BLaER1 treated with 17β-estradiol and CSF1 and Interleukin-3, amounts not matched to agents 10 nM and 100 nM (cell line): Measurements from ENCODE around the gene ATP5MG.
"Not testable (repeated sequence)": the region's sequence is repeated elsewhere in the genome, so short reads cannot be mapped to it uniquely, and the experiment has no call there.

Experiments used
- H3K27ac ChIP-seq, 11 experiments: shearing (Covaris generic); formaldehyde crosslinking; 2 replicates each; pipeline ENCODE4 v1.8.1; 2022
- H3K27me3 ChIP-seq, 11 experiments: shearing (Covaris generic); formaldehyde crosslinking; 2 replicates each; pipeline ENCODE4 v1.8.1; 2022
- H3K36me3 ChIP-seq, 11 experiments: shearing (Covaris generic); formaldehyde crosslinking; 2 replicates each; pipeline ENCODE4 v1.8.1; 2022
- H3K4me1 ChIP-seq, 10 experiments: shearing (Covaris generic); formaldehyde crosslinking; 2 replicates each; pipeline ENCODE4 v1.8.1; 2022
- H3K4me2 ChIP-seq, 11 experiments: shearing (Covaris generic); formaldehyde crosslinking; 2 replicates each; pipeline ENCODE4 v1.8.1; 2022
- H3K4me3 ChIP-seq, 10 experiments: shearing (Covaris generic); formaldehyde crosslinking; 2 replicates each; pipeline ENCODE4 v1.8.1; 2022
- H3K9ac ChIP-seq, 11 experiments: shearing (Covaris generic); formaldehyde crosslinking; 2 replicates each; pipeline ENCODE4 v1.8.1; 2022
- H3K9me3 ChIP-seq, 11 experiments: shearing (Covaris generic); formaldehyde crosslinking; replicated peaks in 1 of 11; 2 replicates each; pipeline ENCODE4 v1.8.1; 2022
- H4K20me1 ChIP-seq, 11 experiments: shearing (Covaris generic); formaldehyde crosslinking; 2 replicates each; pipeline ENCODE4 v1.8.1; 2022
- Cebpa-rat ChIP-seq, 11 experiments: shearing (Covaris generic); IDR thresholded peaks; 2 replicates each; pipeline ENCODE4 v1.8.1; 2022

ATP5MG gene

GRCh38 chr11:118415062-118415738 lies 13.8 kb downstream of the ATP5MG start:
- peak overlapping the region in 8 of 11 experiments; percentile 1 to 46 (median 10); a peak in 5 of 22 replicates for H3K4me2 ChIP-seq
- TF ChIP-seq Cebpa-rat (IDR thresholded peaks at IDR 0.05): no peak
- no peak overlapping the region for H3K4me3 ChIP-seq
- H3K4me1 ChIP-seq: peaks cover 13 to 25% (median 18%) of the 10 kb centered on the region in 10 experiments; a peak in 19 of 20 replicates
- H3K27me3 ChIP-seq: no peaks in the 10 kb centered on the region
- H3K9ac ChIP-seq: peak overlapping the region in 2 of 11 experiments; percentile 1 to 5; a peak in 1 of 22 replicates
- H3K9me3 ChIP-seq: no peaks in the 10 kb centered on the region
- H3K27ac ChIP-seq: peak overlapping the region in 3 of 11 experiments; percentile 33 to 47 (median 40); a peak in 7 of 22 replicates
- peaks cover 0 to 53% (median 12%) of the 10 kb centered on the region in 11 experiments; a peak in 16 of 22 replicates for H4K20me1 ChIP-seq
- H3K36me3 ChIP-seq: peaks cover 13 to 45% (median 28%) of the 10 kb centered on the region in 11 experiments

GRCh38 chr11:118415739-118416068 lies 14.3 kb downstream of the ATP5MG start:
- Histone ChIP-seq H3K36me3 (peaks cover 13 to 40% (median 24%) of the 10 kb centered on the region in 11 experiments), H3K9me3 (no peaks in the 10 kb centered on the region), H3K27ac (peak overlapping the region in 3 of 11 experiments; percentile 33 to 47 (median 40); a peak in 4 of 22 replicates), H4K20me1 (peaks cover 0 to 48% (median 7%) of the 10 kb centered on the region in 11 experiments; a peak in 12 of 22 replicates), H3K9ac (peak overlapping the region in 2 of 11 experiments; percentile 1 to 5; a peak in 1 of 22 replicates), H3K4me3 (no peak overlapping the region), H3K4me1 (peaks cover 11 to 25% (median 16%) of the 10 kb centered on the region in 10 experiments; a peak in 18 of 20 replicates), H3K27me3 (no peaks in the 10 kb centered on the region), H3K4me2 (peak overlapping the region in 5 of 11 experiments; percentile 1 to 46 (median 7); a peak in 1 of 22 replicates)
- no peak for TF ChIP-seq Cebpa-rat (IDR thresholded peaks at IDR 0.05)

GRCh38 chr11:118416900-118417299 lies 15.5 kb downstream of the ATP5MG start:
- not testable (repeated sequence) for H3K27ac ChIP-seq, H3K4me3 ChIP-seq, H3K9me3 ChIP-seq, H3K4me2 ChIP-seq, H3K27me3 ChIP-seq, H3K9ac ChIP-seq
- Histone ChIP-seq H4K20me1 (peaks cover 0 to 36% (median 3%) of the 10 kb centered on the region in 11 experiments; a peak in 8 of 22 replicates), H3K4me1 (peaks cover 11 to 25% (median 16%) of the 10 kb centered on the region in 10 experiments; a peak in 17 of 20 replicates), H3K36me3 (peaks cover 9 to 28% (median 21%) of the 10 kb centered on the region in 11 experiments)

- Histone ChIP-seq H4K20me1 (peaks cover 0 to 30% (median 0%) of the 10 kb centered on the region in 11 experiments; a peak in 7 of 22 replicates), H3K27ac (no peak overlapping the region), H3K4me1 (peaks cover 11 to 25% (median 16%) of the 10 kb centered on the region in 10 experiments; a peak in 17 of 20 replicates), H3K9me3 (no peaks in the 10 kb centered on the region), H3K4me3 (no peak overlapping the region), H3K36me3 (peaks cover 9 to 26% (median 19%) of the 10 kb centered on the region in 11 experiments), H3K4me2 (no peak overlapping the region), H3K9ac (0 out of 22 replicates have a peak overlapping the region, but pooled peaks of 1 of the 11 experiments have one; percentile 10), H3K27me3 (no peaks in the 10 kb centered on the region)
- no peak for TF ChIP-seq Cebpa-rat (IDR thresholded peaks at IDR 0.05)
Observed at GRCh38 chr11:118417801-118418200, 16.4 kb downstream of the ATP5MG start.

GRCh38 chr11:118418766-118419165 lies 17.4 kb downstream of the ATP5MG start:
- H3K36me3 ChIP-seq: peaks cover 4 to 17% (median 11%) of the 10 kb centered on the region in 11 experiments
- peaks cover 0 to 21% (median 0%) of the 10 kb centered on the region in 11 experiments; a peak in 6 of 22 replicates for H4K20me1 ChIP-seq
- no peak overlapping the region for H3K4me3 ChIP-seq
- H3K4me1 ChIP-seq: peaks cover 14 to 29% (median 20%) of the 10 kb centered on the region in 10 experiments; a peak in 19 of 20 replicates
- H3K27me3 ChIP-seq: no peaks in the 10 kb centered on the region
- H3K27ac ChIP-seq: no peak overlapping the region
- no peak overlapping the region for H3K4me2 ChIP-seq
- no peaks in the 10 kb centered on the region for H3K9me3 ChIP-seq
- no peak for TF ChIP-seq Cebpa-rat (IDR thresholded peaks at IDR 0.05)
- no peak overlapping the region for H3K9ac ChIP-seq

- H3K4me3 ChIP-seq: no peak overlapping the region
- no peaks in the 10 kb centered on the region for H3K36me3 ChIP-seq
- TF ChIP-seq Cebpa-rat (IDR thresholded peaks at IDR 0.05): no peak
- no peaks in the 10 kb centered on the region for H4K20me1 ChIP-seq
- H3K4me2 ChIP-seq: peak overlapping the region in 9 of 11 experiments; percentile 22 to 77 (median 49); a peak in 17 of 22 replicates
- peaks cover 0 to 64% (median 40%) of the 10 kb centered on the region in 10 experiments; a peak in 17 of 20 replicates for H3K4me1 ChIP-seq
- H3K9ac ChIP-seq: no peak overlapping the region
- H3K27ac ChIP-seq: no peak overlapping the region
- no peaks in the 10 kb centered on the region for H3K27me3 ChIP-seq
- H3K9me3 ChIP-seq: no peaks in the 10 kb centered on the region
Observed at GRCh38 chr11:118427707-118428106, 26.3 kb downstream of the ATP5MG start.

GRCh38 chr11:118430956-118431355 lies 29.6 kb downstream of the ATP5MG start:
- Histone ChIP-seq H3K27ac (no peak overlapping the region), H3K4me3 (no peak overlapping the region), H4K20me1 (no peaks in the 10 kb centered on the region), H3K36me3 (no peaks in the 10 kb centered on the region), H3K4me1 (peaks cover 5 to 50% (median 33%) of the 10 kb centered on the region in 10 experiments), H3K9me3 (no peaks in the 10 kb centered on the region), H3K9ac (no peak overlapping the region), H3K27me3 (no peaks in the 10 kb centered on the region), H3K4me2 (peak overlapping the region in 4 of 11 experiments; percentile 1 to 16 (median 2); a peak in 2 of 22 replicates)
- no peak for TF ChIP-seq Cebpa-rat (IDR thresholded peaks at IDR 0.05)

GRCh38 chr11:118434123-118434552 lies 32.7 kb downstream of the ATP5MG start:
- no peaks in the 10 kb centered on the region for H3K27me3 ChIP-seq
- no peak for TF ChIP-seq Cebpa-rat (IDR thresholded peaks at IDR 0.05)
- H3K4me1 ChIP-seq: peaks cover 10 to 32% (median 26%) of the 10 kb centered on the region in 10 experiments
- H3K4me3 ChIP-seq: peak overlapping the region; percentile 95 to 100 (median 98)
- peak overlapping the region; percentile 91 to 100 (median 99) for H3K4me2 ChIP-seq
- no peaks in the 10 kb centered on the region for H3K9me3 ChIP-seq
- H3K36me3 ChIP-seq: peaks cover 0 to 1% (median 0%) of the 10 kb centered on the region in 11 experiments; a peak in 2 of 22 replicates
- peak overlapping the region; percentile 53 to 95 (median 93); a peak in 16 of 22 replicates for H3K9ac ChIP-seq
- H3K27ac ChIP-seq: peak overlapping the region in 3 of 11 experiments; percentile 71 to 89 (median 88); a peak in 7 of 22 replicates
- H4K20me1 ChIP-seq: peaks cover 17 to 26% (median 22%) of the 10 kb centered on the region in 11 experiments; a peak in 21 of 22 replicates
